K562 treated with DMSO at 1 percent for 12 hours (cell line): ENCODE data around the gene GIMAP6. TPM values are rescaled to one million over a fixed set of nuclear protein-coding genes. Genes with fewer than 3 reads are reported as not detected.

ENCODE experiments used
- total RNA-seq: library from RNA; unstranded; fragments of 300-600 nt; gene quantifications from 2 replicates; pipeline ENCODE4 v1.2.3, GENCODE V29; 2022; ENCODE audit not compliant: insufficient read depth

Gene GIMAP6
- 0.30 and 0.47 TPM in 2 replicates for total RNA-seq

DNA sequence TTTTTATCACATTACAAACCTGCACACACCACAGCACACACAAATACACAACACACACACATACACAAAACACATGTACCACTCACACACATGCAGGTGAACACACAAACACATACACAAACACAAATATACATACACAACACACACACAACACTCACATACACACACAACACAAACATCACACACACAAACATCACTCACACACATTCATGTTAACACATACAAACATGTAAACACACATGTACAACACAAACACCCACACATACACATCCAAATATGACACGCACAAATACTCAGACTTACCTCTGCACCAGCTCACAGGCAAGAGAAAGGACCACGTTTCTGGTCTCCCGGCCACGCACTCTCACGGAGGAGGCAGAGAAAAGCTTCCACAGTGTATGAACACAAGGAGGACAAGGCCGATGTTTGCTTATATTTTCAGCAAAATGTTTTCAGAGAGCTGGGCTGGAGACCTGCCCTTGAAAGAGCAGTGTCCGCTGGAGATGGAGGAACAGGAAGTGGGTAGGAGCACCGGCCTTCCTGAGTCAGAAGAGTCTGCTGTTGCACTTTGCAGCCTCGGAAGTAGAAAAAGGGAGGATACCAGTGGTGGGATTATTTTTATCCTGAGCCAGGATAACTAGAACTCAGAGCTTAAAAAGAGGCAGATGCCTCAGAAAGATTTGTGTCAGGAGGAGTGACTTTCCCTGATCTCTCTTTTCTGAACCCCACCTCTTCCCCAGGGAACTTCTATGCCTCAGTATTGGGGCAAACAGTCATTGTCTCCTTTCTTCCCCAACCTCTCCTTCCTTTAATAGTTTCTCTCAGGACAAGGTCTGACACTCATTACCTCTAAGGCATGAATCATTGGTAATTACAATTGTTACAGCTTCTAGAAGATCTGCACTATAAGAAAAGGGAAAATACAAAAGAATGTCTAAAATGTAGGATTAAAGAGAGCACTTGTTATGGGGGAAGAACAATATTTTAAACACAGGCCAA is at the start of gene GIMAP6:
Gene GIMAP6, minus strand, starts transcription at position 520 of the 999 bp plus-strand sequence. CDS start 2,243 bp downstream, outside the sequence.

Other genes with a start within 250 kb of the GIMAP6 start
- 0.14 TPM in 1 of 2 replicates, not detected in the other for gene GIMAP8, start 181.8 kb downstream of the GIMAP6 start, total RNA-seq
- gene GIMAP7, start 117.5 kb downstream of the GIMAP6 start, total RNA-seq: not detected in 2 replicates
- gene GIMAP4, start 65.0 kb downstream of the GIMAP6 start, total RNA-seq: not detected in 2 replicates
- gene GIMAP2, start 53.3 kb upstream of the GIMAP6 start, total RNA-seq: 7.6 and 9.9 TPM in 2 replicates
- not detected in 2 replicates for gene GIMAP1, start 84.2 kb upstream of the GIMAP6 start, total RNA-seq
- 2.6 and 5.4 TPM in 2 replicates for gene GIMAP5, start 105.0 kb upstream of the GIMAP6 start, total RNA-seq
- 0.70 TPM in 1 of 2 replicates, not detected in the other for gene TMEM176B, start 168.0 kb upstream of the GIMAP6 start, total RNA-seq
- 1.2 and 1.9 TPM in 2 replicates for gene TMEM176A, start 168.4 kb upstream of the GIMAP6 start, total RNA-seq
- gene AOC1, start 220.1 kb upstream of the GIMAP6 start, total RNA-seq: not detected in 2 replicates